Mesenchymal stem cell (in vitro differentiated cells and primary cell): ENCODE data around the gene OMG.

Source experiments
- DNase-seq: peaks from one replicate; pipeline ENCODE4 v3.0.0-alpha.2; 2013
- H2AFZ ChIP-seq: one replicate; pipeline ENCODE4 v1.6.1; 2013; ENCODE audit warnings: low read depth, mild to moderate bottlenecking, control low read depth, inconsistent platforms, low read length, moderate library complexity
- H2AK5ac ChIP-seq: 2 replicates; pipeline ENCODE4 v1.6.1; 2013; ENCODE audit warnings: low read length, moderate library complexity, mild to moderate bottlenecking, inconsistent platforms; ENCODE audit not compliant: severe bottlenecking
- H2BK120ac ChIP-seq: one replicate; pipeline ENCODE4 v1.6.1; 2013; ENCODE audit warnings: low read depth, mild to moderate bottlenecking, inconsistent platforms, low read length, moderate library complexity
- H2BK12ac ChIP-seq, 2 experiments: one replicate each; pipeline ENCODE4 v1.6.1; 2013; ENCODE audit warnings: inconsistent platforms in 2 of 2, low read length in 2 of 2, mild to moderate bottlenecking in 2 of 2, moderate library complexity in 2 of 2, control low read depth in 1 of 2
- H2BK15ac ChIP-seq: one replicate; pipeline ENCODE4 v1.6.1; 2013; ENCODE audit warnings: mild to moderate bottlenecking, low read depth, inconsistent platforms; ENCODE audit not compliant: poor library complexity, severe bottlenecking
- H2BK5ac ChIP-seq: 2 replicates; pipeline ENCODE4 v1.6.1; 2013; ENCODE audit warnings: low read depth, mild to moderate bottlenecking, low read length, control low read depth, inconsistent platforms; ENCODE audit not compliant: poor library complexity, severe bottlenecking
- H3K14ac ChIP-seq, 2 experiments: one replicate each; pipeline ENCODE4 v1.6.1; 2013; ENCODE audit warnings: inconsistent platforms in 2 of 2, low read length in 2 of 2, control low read depth in 1 of 2, mild to moderate bottlenecking in 1 of 2, moderate library complexity in 1 of 2
- H3K18ac ChIP-seq, 2 experiments: one replicate each; pipeline ENCODE4 v1.6.1; 2013; ENCODE audit warnings: inconsistent platforms in 2 of 2, low read length in 2 of 2, control low read depth in 1 of 2, low read depth in 1 of 2, mild to moderate bottlenecking in 1 of 2
- H3K23ac ChIP-seq, 2 experiments: one replicate each; pipeline ENCODE4 v1.6.1; 2013; ENCODE audit warnings: inconsistent platforms in 2 of 2, low read length in 2 of 2, mild to moderate bottlenecking in 2 of 2, moderate library complexity in 2 of 2, control low read depth in 1 of 2
- H3K27ac ChIP-seq: 2 replicates; pipeline ENCODE4 v1.5.1; 2013; ENCODE audit warnings: mild to moderate bottlenecking, moderate library complexity, low read length, control low read depth, inconsistent platforms; ENCODE audit not compliant: poor library complexity, severe bottlenecking
- H3K27me3 ChIP-seq, 2 experiments: 2 replicates each; pipeline versions ENCODE4 v1.6.1 to v1.7.0; 2013; ENCODE audit warnings: low read length in 2 of 2, mild to moderate bottlenecking in 2 of 2, moderate library complexity in 2 of 2, control low read depth in 1 of 2, inconsistent platforms in 1 of 2; ENCODE audit not compliant: control insufficient read depth in 1 of 2, insufficient read depth in 1 of 2
- H3K36me3 ChIP-seq, 2 experiments: 2 replicates each; pipeline versions ENCODE4 v1.6.1 to v1.7.0; 2013; ENCODE audit warnings: low read length in 2 of 2, control low read depth in 1 of 2, inconsistent platforms in 1 of 2, low read depth in 1 of 2, mild to moderate bottlenecking in 1 of 2; ENCODE audit not compliant: insufficient read depth in 2 of 2, control insufficient read depth in 1 of 2
- H3K4ac ChIP-seq, 2 experiments: one replicate each; pipeline ENCODE4 v1.6.1; 2013; ENCODE audit warnings: inconsistent platforms in 2 of 2, low read length in 2 of 2, mild to moderate bottlenecking in 2 of 2, moderate library complexity in 2 of 2, control low read depth in 1 of 2, low read depth in 1 of 2
- H3K4me1 ChIP-seq: 2 replicates; pipeline ENCODE4 v1.6.1; 2013; ENCODE audit warnings: low read depth, low read length, control low read depth; ENCODE audit not compliant: control insufficient read depth, insufficient read depth
- H3K4me2 ChIP-seq: 2 replicates; pipeline ENCODE4 v1.6.1; 2013; ENCODE audit warnings: low read length, mild to moderate bottlenecking, inconsistent platforms; ENCODE audit not compliant: poor library complexity, severe bottlenecking
- H3K4me3 ChIP-seq, 2 experiments: 2 replicates each; pipeline versions ENCODE4 v1.5.1 to v1.7.0; 2013; ENCODE audit warnings: low read length in 2 of 2, mild to moderate bottlenecking in 2 of 2, control low read depth in 1 of 2, low read depth in 1 of 2; ENCODE audit not compliant: insufficient read depth in 1 of 2
- H3K79me1 ChIP-seq: replicated peaks from 2 replicates; pipeline ENCODE4 v1.6.1; 2013; ENCODE audit warnings: mild to moderate bottlenecking, control low read depth, low read length, inconsistent platforms; ENCODE audit not compliant: poor library complexity, severe bottlenecking
- H3K9ac ChIP-seq: 2 replicates; pipeline ENCODE4 v1.7.0; 2013; ENCODE audit warnings: mild to moderate bottlenecking, low read length, moderate library complexity
- H3K9me3 ChIP-seq: 2 replicates; pipeline ENCODE4 v1.7.0; 2013; ENCODE audit warnings: mild to moderate bottlenecking, low read length; ENCODE audit not compliant: control insufficient read depth
- H4K8ac ChIP-seq: one replicate; pipeline ENCODE4 v1.6.1; 2013; ENCODE audit warnings: inconsistent platforms, mild to moderate bottlenecking, low read length, moderate library complexity
- H4K91ac ChIP-seq: one replicate; pipeline ENCODE4 v1.6.1; 2013; ENCODE audit warnings: mild to moderate bottlenecking, low read length, inconsistent platforms
- WGBS: methylation state at CpG from one replicate; pipeline ENCODE4 v1.1.7; 2013; ENCODE audit warnings: mixed read lengths; 5-methylcytosine and 5-hydroxymethylcytosine counted together

OMG gene

DNA sequence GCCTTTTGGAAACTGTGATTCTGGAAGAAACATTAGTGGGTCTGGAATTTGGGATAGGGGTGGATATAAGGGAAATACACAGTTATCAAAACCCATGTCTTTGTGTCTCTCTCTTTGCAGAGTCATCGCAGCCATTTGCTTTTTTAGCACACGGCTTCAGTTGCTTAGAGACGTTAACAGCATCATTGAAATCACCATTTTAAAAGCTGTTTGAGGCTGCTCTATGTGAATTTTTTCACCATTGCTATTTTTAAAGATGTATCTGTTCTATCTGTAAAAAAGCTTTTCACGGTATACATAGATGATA lies 47.3 kb downstream of the OMG start:
- no peak overlapping the region for H3K4ac ChIP-seq
- no peak overlapping the region for H3K4me2 ChIP-seq
- no peak overlapping the region for H4K91ac ChIP-seq
- no peaks in the 10 kb centered on the region for H3K27me3 ChIP-seq
- H3K9me3 ChIP-seq = no peaks in the 10 kb centered on the region
- H3K18ac ChIP-seq = no peak overlapping the region
- H3K79me1 ChIP-seq = peaks cover 8% of the 10 kb centered on the region
- DNase-seq = no peak
- H3K14ac ChIP-seq = no peak overlapping the region
- WGBS = 96% methylated on average over 3 of the region's 4 CpGs
- no peak overlapping the region for H2BK5ac ChIP-seq
- no peak overlapping the region for H4K8ac ChIP-seq
- H3K9ac ChIP-seq = peak overlapping the region; percentile 65
- H2BK12ac ChIP-seq = no peak overlapping the region
- H3K4me1 ChIP-seq = no peaks in the 10 kb centered on the region
- H2AK5ac ChIP-seq = no peak overlapping the region
- no peak overlapping the region for H2BK120ac ChIP-seq
- no peak overlapping the region for H3K27ac ChIP-seq
- H2BK15ac ChIP-seq = no peak overlapping the region
- no peak overlapping the region for H3K23ac ChIP-seq
- H3K36me3 ChIP-seq = peaks cover 5 to 33% of the 10 kb centered on the region in 2 experiments
- no peak overlapping the region for H2AFZ ChIP-seq
- no peak overlapping the region for H3K4me3 ChIP-seq

DNA sequence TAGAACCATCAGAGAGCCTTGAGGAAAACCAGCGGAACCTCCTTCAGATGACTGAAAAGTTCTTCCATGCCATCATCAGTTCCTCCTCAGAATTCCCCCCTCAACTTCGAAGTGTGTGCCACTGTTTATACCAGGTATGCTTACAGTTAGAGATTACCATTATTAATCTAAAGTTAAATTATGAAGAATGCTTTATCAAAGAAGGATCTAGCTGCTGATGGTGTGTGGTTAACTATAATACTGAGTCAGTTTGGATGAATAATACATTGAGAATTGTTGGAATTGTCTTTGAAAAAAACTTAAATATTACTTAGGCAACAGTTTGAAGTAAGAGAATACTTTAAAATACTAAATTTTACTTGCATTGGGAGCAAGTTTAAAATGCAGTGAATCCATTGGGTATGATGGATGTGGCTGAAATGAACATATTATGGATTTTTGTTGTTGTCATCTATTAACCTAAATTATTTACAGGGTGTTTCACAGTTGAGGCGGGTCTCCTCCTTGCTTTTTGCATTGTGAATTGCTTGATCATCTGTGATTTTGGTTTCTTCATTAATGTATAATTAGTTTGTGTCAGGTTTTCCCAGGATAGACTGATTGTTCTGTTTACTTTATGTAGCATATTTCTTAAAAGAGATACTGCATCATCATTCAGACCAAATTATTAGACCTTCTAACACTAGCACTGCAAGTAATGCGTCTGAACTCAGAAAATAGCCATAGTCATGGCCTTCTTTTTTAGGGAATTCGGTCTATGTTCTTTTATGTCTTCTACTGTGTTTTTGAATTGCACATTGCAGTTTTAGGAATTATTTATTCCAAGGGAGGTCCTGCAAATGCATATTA lies 47.8 kb downstream of the OMG start:
- Histone ChIP-seq H2BK5ac (no peak overlapping the region), H3K9ac (peak overlapping the region; percentile 65), H2AFZ (no peak overlapping the region), H3K4me3 (no peak overlapping the region), H3K4ac (no peak overlapping the region), H2BK120ac (no peak overlapping the region), H2BK15ac (no peak overlapping the region), H3K27ac (peak overlapping the region; percentile 79), H3K36me3 (peaks cover 8 to 32% of the 10 kb centered on the region in 2 experiments), H3K27me3 (no peaks in the 10 kb centered on the region), H2AK5ac (no peak overlapping the region), H3K14ac (no peak overlapping the region), H3K18ac (no peak overlapping the region), H2BK12ac (no peak overlapping the region), H4K8ac (no peak overlapping the region), H3K9me3 (no peaks in the 10 kb centered on the region), H3K4me2 (no peak overlapping the region), H3K4me1 (no peaks in the 10 kb centered on the region), H4K91ac (no peak overlapping the region), H3K79me1 (peaks cover 9% of the 10 kb centered on the region), H3K23ac (no peak overlapping the region)
- 95% methylated on average over 2 of the region's 5 CpGs for WGBS
- peak; percentile 42 for DNase-seq
